Uterus (tissue), 2 donors: ENCODE data around the gene RAB21.

Source experiments
- CTCF ChIP-seq, 4 experiments: fragments of 200-600 bp in 2 of 4; fragments of 450-650 bp in 2 of 4; sonication (generic) in 2 of 4; IDR thresholded peaks; one replicate each; pipeline ENCODE4 v1.5.1; 2016 to 2019; ENCODE audit warnings: antibody characterized with exemption in 4 of 4, mild to moderate bottlenecking in 2 of 4, moderate library complexity in 1 of 4
- POLR2A ChIP-seq, 2 donors: fragments of 450-650 bp; IDR thresholded peaks; one replicate each; pipeline ENCODE4 v1.6.1; 2016; ENCODE audit warnings: antibody characterized with exemption in 2 of 2, mild to moderate bottlenecking in 1 of 2, moderate library complexity in 1 of 2

- TF ChIP-seq POLR2A (IDR thresholded peaks at IDR 0.05) (no peak), CTCF (IDR thresholded peaks at IDR 0.05) (no peak)
These were observed 10.1 kb downstream of the RAB21 start for GRCh38 chr12:71764587-71765321.
